C4-2B (cell line): ENCODE data around the gene RBMS1.
"Not testable (repeated sequence)": the region's sequence is repeated elsewhere in the genome, so short reads cannot be mapped to it uniquely, and the experiment has no call there.

Experiments
- H3K27ac ChIP-seq: fragments of 450-650 bp; 2 replicates; pipeline ENCODE4 v1.5.1; 2017
- ZFX ChIP-seq: fragments of 450-650 bp; IDR thresholded peaks from 2 replicates; pipeline ENCODE4 v1.6.1; 2017
- TF ChIP-seq, protein P1 (sequence below): fragments of 450-650 bp; conservative IDR thresholded peaks from 2 replicates; pipeline ENCODE4 v1.5.1; 2017; ENCODE audit warnings: mild to moderate bottlenecking

Gene RBMS1

DNA sequence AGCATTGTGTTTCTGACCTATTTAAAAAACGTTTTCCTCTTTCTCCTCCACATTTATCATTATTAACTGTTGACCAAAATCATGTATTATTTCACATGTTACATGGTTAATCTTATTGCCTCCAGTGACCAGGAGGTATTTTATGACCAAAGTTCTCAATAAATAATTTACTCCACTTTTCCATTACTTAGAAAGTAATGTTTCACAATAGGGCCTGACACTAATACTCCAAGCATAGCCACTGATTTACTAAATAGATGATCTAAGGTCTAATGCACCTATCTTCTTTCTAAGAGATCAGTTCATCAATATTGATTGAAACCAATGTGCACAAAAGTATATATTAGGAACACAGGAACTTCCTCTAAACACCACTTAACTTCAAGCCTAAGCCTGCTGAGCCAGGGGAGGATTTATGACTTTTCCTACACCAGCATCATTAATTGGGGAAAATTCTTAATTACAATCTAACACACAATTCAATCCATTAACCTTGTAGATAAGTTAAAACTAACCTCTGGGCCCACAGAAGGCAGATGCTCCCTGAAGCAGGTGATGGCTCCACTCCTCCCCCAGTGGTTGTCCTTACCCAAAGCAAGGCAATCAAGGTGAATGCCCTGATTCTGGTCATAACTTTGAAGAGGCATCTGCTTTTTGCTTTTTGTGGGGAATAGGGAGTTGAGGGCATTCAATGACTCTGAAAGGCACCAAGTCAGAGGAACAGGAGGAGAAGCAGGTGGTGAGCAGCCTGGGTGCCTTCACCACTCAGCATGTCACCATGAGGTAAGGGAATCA lies 33.9 kb downstream of the RBMS1 start:
- no peak overlapping the region for H3K27ac ChIP-seq
- TF ChIP-seq ZFX, result no peak
- TF ChIP-seq, protein P1, sequence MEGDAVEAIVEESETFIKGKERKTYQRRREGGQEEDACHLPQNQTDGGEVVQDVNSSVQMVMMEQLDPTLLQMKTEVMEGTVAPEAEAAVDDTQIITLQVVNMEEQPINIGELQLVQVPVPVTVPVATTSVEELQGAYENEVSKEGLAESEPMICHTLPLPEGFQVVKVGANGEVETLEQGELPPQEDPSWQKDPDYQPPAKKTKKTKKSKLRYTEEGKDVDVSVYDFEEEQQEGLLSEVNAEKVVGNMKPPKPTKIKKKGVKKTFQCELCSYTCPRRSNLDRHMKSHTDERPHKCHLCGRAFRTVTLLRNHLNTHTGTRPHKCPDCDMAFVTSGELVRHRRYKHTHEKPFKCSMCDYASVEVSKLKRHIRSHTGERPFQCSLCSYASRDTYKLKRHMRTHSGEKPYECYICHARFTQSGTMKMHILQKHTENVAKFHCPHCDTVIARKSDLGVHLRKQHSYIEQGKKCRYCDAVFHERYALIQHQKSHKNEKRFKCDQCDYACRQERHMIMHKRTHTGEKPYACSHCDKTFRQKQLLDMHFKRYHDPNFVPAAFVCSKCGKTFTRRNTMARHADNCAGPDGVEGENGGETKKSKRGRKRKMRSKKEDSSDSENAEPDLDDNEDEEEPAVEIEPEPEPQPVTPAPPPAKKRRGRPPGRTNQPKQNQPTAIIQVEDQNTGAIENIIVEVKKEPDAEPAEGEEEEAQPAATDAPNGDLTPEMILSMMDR, result no peak

DNA sequence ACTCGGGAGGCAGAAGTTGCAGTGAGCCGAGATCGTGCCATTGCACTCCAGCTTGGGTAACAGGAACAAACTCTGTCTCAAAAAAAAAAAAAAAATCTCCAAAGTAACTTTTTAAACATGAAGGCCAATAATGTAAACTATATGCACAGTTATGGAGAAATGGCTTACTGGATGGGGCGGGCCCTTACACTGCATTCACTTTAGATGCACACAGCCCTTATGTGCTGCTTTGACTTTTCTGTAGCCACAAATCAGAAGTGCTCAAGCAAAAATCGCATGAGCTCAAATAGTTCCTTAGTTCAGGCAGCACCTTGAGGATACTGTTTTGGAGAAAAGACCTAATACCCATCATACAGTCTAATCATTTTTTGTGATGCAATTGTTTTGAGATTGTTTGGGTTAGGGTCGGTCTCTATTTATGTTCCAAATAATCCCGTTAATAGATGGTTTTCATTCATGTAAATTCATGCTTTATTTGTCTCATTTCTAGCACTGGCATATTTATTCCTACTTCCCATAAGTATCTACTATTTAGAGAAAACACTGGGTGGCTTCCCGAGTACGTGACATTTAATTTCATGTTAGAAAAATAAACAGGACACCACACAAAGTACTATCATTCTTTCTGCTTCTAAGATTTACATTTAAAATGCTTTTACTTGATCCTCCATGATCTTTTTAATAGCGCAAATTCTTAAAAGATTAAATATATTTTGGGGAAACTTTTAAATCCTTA lies 34.7 kb downstream of the RBMS1 start:
- no peak overlapping the region for H3K27ac ChIP-seq
- TF ChIP-seq, protein P1, result no peak
- TF ChIP-seq ZFX, result no peak

DNA sequence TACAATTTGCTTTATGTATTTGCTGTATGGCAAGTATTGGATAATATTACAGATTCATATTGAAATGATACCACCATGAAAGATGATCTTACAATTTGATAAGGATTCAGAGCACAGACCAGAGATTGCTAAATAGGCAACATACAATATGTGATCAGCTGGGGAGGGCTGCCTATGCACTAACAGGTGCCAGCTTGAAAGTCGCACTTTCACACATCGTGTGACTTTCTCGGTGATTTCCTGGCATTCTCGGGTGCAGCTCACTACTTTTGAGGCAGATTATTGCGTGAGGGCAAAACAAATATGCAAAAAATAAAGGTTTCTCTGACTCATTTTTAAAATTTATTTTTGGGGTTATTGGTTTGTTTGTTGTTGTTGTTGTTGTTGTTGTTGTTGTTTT lies 36.0 kb downstream of the RBMS1 start:
- TF ChIP-seq ZFX, result no peak
- TF ChIP-seq, protein P1, result no peak
- no peak overlapping the region for H3K27ac ChIP-seq

DNA sequence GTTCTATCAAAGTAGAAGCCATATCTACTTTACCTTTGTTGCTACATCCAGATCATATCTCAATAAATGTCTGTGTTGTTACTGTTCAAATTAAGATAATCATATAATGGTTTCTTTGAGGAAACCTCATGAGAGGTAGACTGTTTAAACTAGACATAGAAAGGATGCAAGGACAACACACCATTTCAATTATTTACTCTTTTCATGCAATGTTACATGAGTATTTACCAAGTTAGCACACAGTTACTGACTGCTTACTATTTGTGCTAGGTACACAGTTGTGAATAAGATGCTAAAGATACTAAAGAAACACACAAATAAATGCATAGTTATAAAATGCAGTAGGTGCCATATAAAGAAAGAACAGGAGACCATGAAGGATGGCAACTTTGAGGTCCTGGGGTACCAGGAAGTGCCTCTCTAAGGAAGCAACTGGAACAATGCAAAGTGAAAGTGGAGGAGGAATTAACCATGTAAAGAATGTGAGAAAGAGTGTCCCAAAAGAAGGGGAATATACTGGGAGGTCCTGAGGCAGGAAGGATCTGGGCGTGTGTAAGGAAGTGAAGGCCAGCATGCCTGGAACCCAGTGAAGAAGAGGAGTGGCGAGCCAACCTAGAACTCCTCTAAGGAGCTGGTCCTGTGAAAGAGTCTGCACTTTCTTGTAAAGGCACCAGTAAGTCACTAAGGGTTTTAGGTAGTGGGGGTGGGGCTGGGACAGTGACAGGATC lies 39.4 kb downstream of the RBMS1 start:
- TF ChIP-seq, protein P1, result no peak
- no peak for TF ChIP-seq ZFX
- H3K27ac ChIP-seq, result peak overlapping the region; percentile 38; the same call in 1 of the 2 replicates

DNA sequence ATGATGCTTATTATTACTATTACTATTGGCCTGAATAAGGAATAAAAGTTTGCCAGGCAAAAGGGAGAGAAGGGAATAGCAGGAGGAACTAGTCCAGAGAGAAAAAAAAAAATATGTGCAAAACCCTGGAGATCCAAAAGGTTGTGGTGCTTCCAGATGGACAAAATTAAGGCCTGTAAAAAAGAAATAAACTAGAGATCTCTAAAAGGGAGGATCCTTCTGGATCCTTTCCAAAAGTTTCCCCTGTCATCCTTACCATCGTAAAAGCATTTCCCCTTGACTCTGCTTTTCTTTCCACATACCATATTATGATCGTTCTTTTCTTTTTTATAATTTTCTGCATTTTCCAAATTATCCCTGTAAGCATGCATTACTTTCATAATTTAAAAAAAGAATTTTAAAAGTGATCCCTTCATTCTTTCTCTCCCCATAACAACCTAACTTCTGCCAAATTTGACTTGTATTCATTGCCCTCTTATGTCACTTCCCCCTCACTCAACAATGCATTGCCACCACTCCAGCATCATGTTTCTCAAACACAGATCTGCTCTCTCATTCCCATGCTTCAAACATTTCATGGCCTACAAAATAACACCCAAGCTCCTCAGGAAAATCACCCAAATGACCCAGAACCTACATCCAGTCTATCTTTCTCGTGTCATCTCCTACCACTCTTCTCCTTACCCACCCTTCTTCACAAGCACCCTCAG lies 40.3 kb downstream of the RBMS1 start:
- TF ChIP-seq, protein P1, result no peak
- TF ChIP-seq ZFX, result no peak
- H3K27ac ChIP-seq, result no peak overlapping the region

DNA sequence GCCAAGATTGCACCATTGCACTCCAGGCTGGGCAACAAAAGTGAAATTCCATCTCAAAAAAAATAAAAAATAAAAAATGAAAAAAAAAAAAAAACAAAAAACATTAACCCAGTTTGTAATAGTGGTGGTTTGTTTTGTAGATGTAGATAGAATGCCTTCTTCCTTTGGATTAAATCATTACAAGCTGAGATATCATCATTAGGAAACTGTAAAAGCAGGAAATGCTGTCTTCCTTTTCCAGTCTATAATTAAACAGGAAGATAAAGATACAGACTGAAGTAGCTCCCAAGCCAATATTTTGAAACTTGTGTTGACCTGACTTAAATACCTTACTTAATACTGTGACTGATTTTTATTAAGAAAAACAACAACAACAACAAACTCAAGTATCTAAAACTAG lies 43.1 kb downstream of the RBMS1 start:
- TF ChIP-seq, protein P1, result no peak
- TF ChIP-seq ZFX, result no peak

DNA sequence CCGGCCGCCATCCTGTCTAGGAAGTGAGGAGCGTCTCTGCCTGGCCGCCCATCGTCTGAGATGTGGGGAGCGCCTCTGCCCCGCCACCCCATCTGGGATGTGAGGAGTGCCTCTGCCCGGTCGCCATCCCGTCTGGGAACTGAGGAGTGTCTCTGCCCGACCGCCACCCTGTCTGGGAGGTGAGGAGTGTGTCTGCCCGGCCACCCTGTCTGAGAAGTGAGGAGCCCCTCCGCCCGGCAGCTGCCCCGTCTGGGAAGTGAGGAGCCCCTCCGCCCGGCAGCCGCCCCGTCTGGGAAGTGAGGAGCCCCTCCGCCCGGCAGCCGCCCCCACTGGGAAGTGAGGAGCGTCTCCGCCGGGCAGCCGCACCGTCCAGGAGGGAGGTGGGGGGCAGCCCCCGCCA lies 44.8 kb downstream of the RBMS1 start:
- not testable (repeated sequence) for H3K27ac ChIP-seq

More for the DNA sequence above, 43.1 kb downstream of the RBMS1 start:
- no peak overlapping the region for H3K27ac ChIP-seq
